HEK293T (cell line): Measurements from ENCODE around the gene GRAMD4.

Experiments
- ARNT ChIP-seq: fragments of 450-650 bp; IDR thresholded peaks from 2 replicates; pipeline ENCODE4 v1.6.1; 2017; ENCODE audit warnings: mild to moderate bottlenecking
- BHLHE40 ChIP-seq: fragments of 450-650 bp; IDR thresholded peaks from 2 replicates; pipeline ENCODE4 v1.6.1; 2016; ENCODE audit warnings: mild to moderate bottlenecking, moderate library complexity, borderline replicate concordance
- CTBP1 ChIP-seq: fragments of 450-650 bp; IDR thresholded peaks from 2 replicates; pipeline ENCODE4 v1.6.1; 2016; ENCODE audit warnings: borderline replicate concordance
- ELF4 ChIP-seq: fragments of 450-650 bp; IDR thresholded peaks from 2 replicates; pipeline ENCODE4 v1.6.1; 2017; ENCODE audit warnings: antibody characterized with exemption
- FOXK2 ChIP-seq: fragments of 450-650 bp; IDR thresholded peaks from 2 replicates; pipeline ENCODE4 v1.6.1; 2016; ENCODE audit warnings: mild to moderate bottlenecking
- FOXM1 ChIP-seq: fragments of 450-650 bp; IDR thresholded peaks from 2 replicates; pipeline ENCODE4 v1.6.1; 2017; ENCODE audit warnings: mild to moderate bottlenecking, borderline replicate concordance
- HDGF ChIP-seq: fragments of 450-650 bp; IDR thresholded peaks from 2 replicates; pipeline ENCODE4 v1.6.1; 2017; ENCODE audit warnings: antibody characterized with exemption, borderline replicate concordance
- L3MBTL2 ChIP-seq: fragments of 450-650 bp; conservative IDR thresholded peaks from 2 replicates; pipeline ENCODE4 v1.6.1; 2016; ENCODE audit warnings: mild to moderate bottlenecking
- LEF1 ChIP-seq: fragments of 450-650 bp; IDR thresholded peaks from 2 replicates; pipeline ENCODE4 v1.6.1; 2017; ENCODE audit warnings: mild to moderate bottlenecking, borderline replicate concordance
- NFRKB ChIP-seq: fragments of 450-650 bp; IDR thresholded peaks from 2 replicates; pipeline ENCODE4 v1.6.1; 2016; ENCODE audit warnings: mild to moderate bottlenecking, moderate library complexity
- PKNOX1 ChIP-seq: fragments of 450-650 bp; IDR thresholded peaks from 2 replicates; pipeline ENCODE4 v1.6.1; 2016
- SP1 ChIP-seq: fragments of 450-650 bp; IDR thresholded peaks from 2 replicates; pipeline ENCODE4 v1.6.1; 2017
- TARDBP ChIP-seq: fragments of 450-650 bp; IDR thresholded peaks from 2 replicates; pipeline ENCODE4 v1.6.1; 2016
- ZNF384 ChIP-seq: fragments of 450-650 bp; IDR thresholded peaks from 2 replicates; pipeline ENCODE4 v1.6.1; 2016

GRCh38 chr22:46587492-46588278, 32.5 kb upstream of the GRAMD4 start:
- TF ChIP-seq BHLHE40 (no peak), HDGF (no peak), SP1 (no peak), FOXK2 (no peak), LEF1 (no peak), ELF4 (no peak), NFRKB (no peak), ZNF384 (no peak), PKNOX1 (no peak), TARDBP (no peak), ARNT (no peak), FOXM1 (no peak), CTBP1 (no peak), L3MBTL2 (no peak)
